SJSA1 (cell line): ENCODE results near the gene FAM117A. TPM values are rescaled to one million over a fixed set of nuclear protein-coding genes. Genes with fewer than 3 reads are reported as not detected.

Experiments used
- DNase-seq, 2 experiments: peaks; one replicate each; pipeline ENCODE4 v3.0.0-alpha.2; 2015 to 2020; ENCODE audit warnings: low spot score in 2 of 2, low read depth in 1 of 2
- H3K27ac ChIP-seq: fragments of 250-450 bp; sonication (Bioruptor Pico); 2 replicates; pipeline ENCODE4 v1.5.1; 2020; ENCODE audit warnings: mild to moderate bottlenecking, moderate library complexity
- H3K27me3 ChIP-seq: fragments of 250-450 bp; sonication (Bioruptor Pico); replicated peaks from 2 replicates; pipeline ENCODE4 v1.5.1; 2020; ENCODE audit warnings: mild to moderate bottlenecking, moderate library complexity
- H3K36me3 ChIP-seq: fragments of 250-450 bp; sonication (Bioruptor Pico); 2 replicates; pipeline ENCODE4 v1.5.1; 2020; ENCODE audit warnings: mild to moderate bottlenecking
- H3K4me1 ChIP-seq: fragments of 250-450 bp; sonication (Bioruptor Pico); replicated peaks from 2 replicates; pipeline ENCODE4 v1.6.1; 2021; ENCODE audit warnings: mild to moderate bottlenecking
- H3K4me3 ChIP-seq: fragments of 250-450 bp; sonication (Bioruptor Pico); 2 replicates; pipeline ENCODE4 v1.5.1; 2020; ENCODE audit warnings: mild to moderate bottlenecking
- H3K9me3 ChIP-seq: fragments of 250-450 bp; sonication (Bioruptor Pico); replicated peaks from 2 replicates; pipeline ENCODE4 v1.5.1; 2020; ENCODE audit warnings: mild to moderate bottlenecking
- total RNA-seq: library from RNA; depleted of rRNA; stranded (reverse); fragments of >200 nt; shearing (Covaris generic); gene quantifications from 2 replicates; pipeline ENCODE4 v1.2.3, GENCODE V29; 2014; rRNA removed

FAM117A gene
- 1.3 and 2.6 TPM in 2 replicates for total RNA-seq

- H3K36me3 ChIP-seq = no peaks in the 10 kb centered on the region
- peak; percentile 94 to 97 for DNase-seq
- H3K27ac ChIP-seq = no peak within 1 kb of the TSS
- peak within 1 kb of the TSS; percentile 38 for H3K4me3 ChIP-seq
- peaks cover 11% of the 10 kb centered on the region for H3K4me1 ChIP-seq
- no peaks in the 10 kb centered on the region; the same call in 1 of the 2 replicates for H3K9me3 ChIP-seq
- H3K27me3 ChIP-seq = peaks cover 64% of the 10 kb centered on the region
These were observed at the start of gene FAM117A for GRCh38 chr17:49763735-49764558. FAM117A (minus strand) TSS chr17:49764131; CDS start chr17:49764087, 44 bp downstream.

DNA sequence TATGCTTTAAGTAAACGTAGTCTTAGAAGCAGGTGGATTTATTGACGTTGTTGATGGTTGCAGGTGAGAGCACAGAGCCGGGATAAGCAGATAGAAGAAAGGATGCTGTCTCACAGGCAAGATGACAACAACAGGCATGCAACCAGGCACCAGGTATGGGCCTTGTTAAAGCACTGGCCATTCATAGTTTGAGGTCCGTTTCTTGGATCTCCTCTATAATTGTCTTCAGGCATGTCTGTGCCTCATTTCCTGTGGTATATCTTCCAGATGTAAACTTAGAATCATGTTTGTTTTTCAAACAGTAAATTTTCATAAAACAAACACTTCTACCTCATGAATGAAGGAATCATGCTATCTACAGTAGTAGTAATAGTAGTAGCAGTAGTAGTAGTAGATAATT is 45.1 kb upstream of the FAM117A start:
- no peaks in the 10 kb centered on the region for H3K9me3 ChIP-seq
- no peaks in the 10 kb centered on the region for H3K4me1 ChIP-seq
- peaks cover 88% of the 10 kb centered on the region for H3K36me3 ChIP-seq
- no peaks in the 10 kb centered on the region for H3K27me3 ChIP-seq
- H3K4me3 ChIP-seq = no peak overlapping the region
- H3K27ac ChIP-seq = no peak overlapping the region
- DNase-seq = no peak

- Histone ChIP-seq H3K27ac (no peak overlapping the region), H3K27me3 (no peaks in the 10 kb centered on the region), H3K4me1 (no peaks in the 10 kb centered on the region), H3K36me3 (peaks cover 93% of the 10 kb centered on the region), H3K4me3 (no peak overlapping the region), H3K9me3 (no peaks in the 10 kb centered on the region)
- DNase-seq = no peak
These were observed 34.8 kb upstream of the FAM117A start for GRCh38 chr17:49798738-49799137.

GRCh38 chr17:49798182-49798581 is 34.3 kb upstream of the FAM117A start:
- Histone ChIP-seq H3K4me1 (no peaks in the 10 kb centered on the region), H3K36me3 (peaks cover 94% of the 10 kb centered on the region), H3K4me3 (no peak overlapping the region), H3K27me3 (no peaks in the 10 kb centered on the region), H3K27ac (no peak overlapping the region), H3K9me3 (no peaks in the 10 kb centered on the region)
- no peak for DNase-seq

DNA sequence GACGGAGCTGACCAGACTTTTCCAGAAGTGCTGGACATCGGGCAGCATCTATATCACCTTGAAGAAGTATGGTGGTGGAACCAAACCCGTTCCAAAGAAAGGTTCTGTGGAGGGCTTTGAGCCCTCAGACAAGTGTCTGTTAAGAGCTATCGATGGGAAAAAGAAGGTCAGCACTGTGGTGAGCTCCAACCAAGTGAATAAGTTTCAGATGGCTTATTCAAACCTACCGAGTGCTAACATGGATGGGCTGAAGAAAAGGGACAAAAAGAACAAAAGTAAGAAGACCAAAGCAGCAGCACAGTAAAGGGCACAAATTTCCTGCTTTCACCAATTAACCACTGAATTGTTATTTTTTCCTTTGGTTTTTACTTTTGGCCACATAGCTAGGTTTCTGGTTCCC is 31.4 kb upstream of the FAM117A start:
- no peak for DNase-seq
- no peaks in the 10 kb centered on the region for H3K27me3 ChIP-seq
- no peak overlapping the region for H3K4me3 ChIP-seq
- H3K9me3 ChIP-seq = no peaks in the 10 kb centered on the region
- H3K4me1 ChIP-seq = no peaks in the 10 kb centered on the region
- H3K27ac ChIP-seq = no peak overlapping the region
- H3K36me3 ChIP-seq = peaks cover 93% of the 10 kb centered on the region

DNA sequence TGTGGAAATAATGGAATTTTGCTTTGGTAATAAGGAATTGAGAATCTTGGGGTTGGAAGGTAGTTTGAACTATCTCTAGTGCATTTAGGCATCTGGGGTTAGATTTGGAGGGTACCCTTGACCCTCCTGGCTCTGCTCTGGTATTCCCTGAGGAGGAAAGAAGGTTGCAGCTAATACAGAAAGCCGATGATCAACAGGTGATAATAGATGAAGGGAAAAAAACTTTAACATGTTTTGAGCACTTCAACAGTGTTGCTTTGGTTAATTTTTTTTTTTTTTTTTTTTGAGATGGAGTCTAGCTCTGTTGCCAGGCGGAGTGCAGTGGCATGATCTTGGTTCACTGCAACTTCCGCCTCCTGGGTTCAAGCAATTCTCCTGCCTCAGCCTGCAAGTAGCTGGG is 29.4 kb upstream of the FAM117A start:
- peaks cover 5% of the 10 kb centered on the region for H3K4me1 ChIP-seq
- H3K9me3 ChIP-seq = no peaks in the 10 kb centered on the region
- H3K4me3 ChIP-seq = no peak overlapping the region
- H3K27ac ChIP-seq = no peak overlapping the region
- H3K36me3 ChIP-seq = peaks cover 86% of the 10 kb centered on the region
- no peaks in the 10 kb centered on the region for H3K27me3 ChIP-seq
- no peak for DNase-seq

DNA sequence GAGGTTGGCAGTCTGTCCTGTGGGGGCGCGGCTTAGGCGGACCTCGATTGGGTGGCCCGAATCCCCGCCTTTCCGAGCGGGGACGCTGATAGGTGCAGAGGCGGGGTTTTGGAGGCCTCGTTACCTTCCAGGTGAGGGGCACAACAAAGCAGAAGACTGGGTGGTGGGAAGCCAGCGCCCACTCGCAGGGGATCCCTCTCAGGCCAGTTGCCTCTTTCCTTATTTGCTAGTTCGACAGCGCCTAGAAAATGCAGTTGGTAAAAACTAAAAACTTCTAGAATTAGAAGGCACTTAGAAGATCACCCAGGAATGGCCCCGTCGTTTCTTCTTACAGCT is 25.3 kb upstream of the FAM117A start:
- DNase-seq = no peak
- H3K4me1 ChIP-seq = peaks cover 9% of the 10 kb centered on the region
- H3K27ac ChIP-seq = no peak overlapping the region
- no peaks in the 10 kb centered on the region for H3K9me3 ChIP-seq
- H3K36me3 ChIP-seq = peaks cover 49% of the 10 kb centered on the region
- no peaks in the 10 kb centered on the region for H3K27me3 ChIP-seq
- H3K4me3 ChIP-seq = peak overlapping the region; percentile 90

DNA sequence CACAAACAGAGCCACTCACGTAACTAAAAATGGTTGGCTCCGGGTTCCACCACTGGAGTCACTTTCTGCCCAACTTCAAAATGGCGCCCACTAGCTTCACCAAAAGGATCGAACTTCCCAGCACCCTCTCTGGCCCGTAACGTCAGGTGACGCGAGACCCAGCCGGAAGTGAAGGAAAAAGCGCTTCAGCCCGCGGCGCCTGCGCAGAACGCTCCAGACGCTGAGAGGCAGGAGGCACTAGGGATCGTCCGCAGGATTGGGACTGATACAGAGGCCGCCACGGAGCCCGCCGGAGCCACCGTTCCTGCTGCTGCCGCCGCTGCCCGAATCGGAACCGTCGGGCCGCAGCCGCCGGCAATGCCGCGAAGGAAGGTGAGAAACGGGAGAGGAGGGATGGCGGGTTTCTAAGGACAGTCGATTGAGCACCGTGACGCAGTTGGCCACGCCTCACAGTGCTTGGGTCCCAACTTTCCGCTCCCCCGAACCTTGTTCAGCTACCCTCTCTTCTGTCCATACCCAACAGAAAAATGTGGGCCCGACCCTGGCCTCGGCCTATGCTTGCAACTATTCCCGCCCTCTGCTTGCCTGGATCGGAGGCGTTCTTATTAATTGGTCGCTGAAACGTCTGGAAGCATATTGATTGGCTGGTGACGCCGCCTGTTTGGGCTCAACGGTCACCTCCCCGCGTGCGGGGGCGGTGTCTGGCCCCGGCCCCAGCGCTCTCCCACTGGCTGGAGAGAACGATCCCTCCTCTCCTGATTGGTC is 24.7 kb upstream of the FAM117A start, which contains the start of gene KAT7:
KAT7 (plus strand) TSS at position 204 of the 765 bp plus-strand sequence; CDS start at position 358, 154 bp downstream.
- Histone ChIP-seq H3K36me3 (peaks cover 43% of the 10 kb centered on the region), H3K27me3 (no peaks in the 10 kb centered on the region), H3K9me3 (no peaks in the 10 kb centered on the region), H3K4me3 (peak within 1 kb of the TSS; percentile 90), H3K4me1 (peaks cover 9% of the 10 kb centered on the region), H3K27ac (peak within 1 kb of the TSS; percentile 94)
- DNase-seq = peak; percentile 100

DNA sequence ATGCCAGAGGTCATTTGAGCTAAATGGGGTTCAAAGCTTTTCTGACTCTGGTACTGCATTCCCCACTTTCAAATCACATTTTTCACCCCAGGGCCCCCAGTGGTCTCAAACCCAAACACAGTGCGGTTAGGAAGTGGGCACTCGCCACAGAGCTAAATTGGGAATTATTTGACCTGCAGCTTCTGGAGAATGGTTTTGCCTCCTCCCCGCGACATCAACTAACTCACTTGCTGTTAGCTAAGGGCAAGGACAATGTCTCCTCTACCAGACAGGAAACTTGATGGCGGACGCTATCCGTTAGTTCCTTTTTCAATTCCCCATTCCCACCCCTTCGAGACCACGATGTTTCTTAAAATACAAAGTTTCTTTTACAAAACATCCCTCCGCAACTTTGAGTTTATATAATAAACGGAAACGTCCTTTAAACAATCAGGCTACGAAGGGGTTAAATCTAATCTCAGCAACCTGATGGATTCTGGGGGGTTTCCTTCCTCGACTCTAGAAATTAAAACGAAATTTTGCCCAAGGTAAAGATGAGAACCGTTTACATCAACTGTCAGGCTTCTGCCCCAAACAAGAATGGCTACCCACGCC is 24.1 kb upstream of the FAM117A start:
- H3K36me3 ChIP-seq = peaks cover 38% of the 10 kb centered on the region
- no peak for DNase-seq
- H3K27me3 ChIP-seq = no peaks in the 10 kb centered on the region
- H3K4me3 ChIP-seq = peak overlapping the region; percentile 90
- no peaks in the 10 kb centered on the region for H3K9me3 ChIP-seq
- H3K27ac ChIP-seq = peak overlapping the region; percentile 94
- H3K4me1 ChIP-seq = peaks cover 9% of the 10 kb centered on the region

DNA sequence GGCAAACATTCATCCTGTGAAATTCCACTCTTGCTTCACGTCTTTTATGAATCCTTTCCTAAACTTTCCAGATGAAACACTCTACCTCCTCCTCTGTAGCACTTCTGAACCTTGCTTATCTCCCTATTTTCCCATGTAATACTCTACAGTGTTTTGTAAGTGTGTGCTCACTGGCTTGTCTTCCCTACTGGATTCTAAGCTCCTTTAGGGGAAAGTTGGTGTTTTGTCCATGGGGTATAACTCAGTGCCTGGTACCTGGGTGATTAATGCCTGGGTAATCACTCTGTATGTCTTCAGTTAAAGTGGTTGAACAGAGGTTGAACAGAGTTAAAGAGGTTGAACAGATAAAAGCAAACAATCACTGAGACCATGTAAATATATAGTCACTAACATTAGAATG is 20.7 kb upstream of the FAM117A start:
- Histone ChIP-seq H3K36me3 (peaks cover 8% of the 10 kb centered on the region), H3K4me3 (no peak overlapping the region), H3K4me1 (peaks cover 10% of the 10 kb centered on the region), H3K27me3 (no peaks in the 10 kb centered on the region), H3K9me3 (peaks cover 4% of the 10 kb centered on the region; the same call in 1 of the 2 replicates), H3K27ac (no peak overlapping the region)
- DNase-seq = no peak

DNA sequence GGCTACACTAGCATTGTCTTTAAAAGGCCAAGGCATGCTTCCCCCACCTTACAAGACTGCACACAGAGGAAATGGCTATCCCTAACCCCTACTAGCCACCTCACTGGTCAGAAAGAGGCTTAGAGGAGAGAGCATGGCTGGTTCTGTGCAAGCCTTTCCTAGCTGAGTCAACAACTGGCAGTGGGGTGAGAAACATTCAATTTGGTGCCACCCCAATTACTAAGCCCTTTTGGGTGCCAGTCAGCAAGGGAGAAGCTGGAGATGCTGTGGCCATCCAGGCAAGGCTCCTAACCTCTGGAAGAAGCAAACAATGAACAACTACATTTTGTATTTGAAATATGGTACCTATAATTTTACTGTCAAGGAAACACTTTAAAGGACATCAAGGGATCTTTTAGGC is 19.9 kb upstream of the FAM117A start:
- peaks cover 5% of the 10 kb centered on the region for H3K36me3 ChIP-seq
- H3K4me1 ChIP-seq = peaks cover 7% of the 10 kb centered on the region
- DNase-seq = no peak
- H3K27ac ChIP-seq = no peak overlapping the region
- H3K27me3 ChIP-seq = 0 out of 2 replicates have a peak, but pooled peaks cover under 1% of the 10 kb centered on the region
- H3K4me3 ChIP-seq = no peak overlapping the region
- H3K9me3 ChIP-seq = peaks cover 4% of the 10 kb centered on the region; the same call in 1 of the 2 replicates

GRCh38 chr17:49783071-49783715 is 19.3 kb upstream of the FAM117A start:
- H3K27me3 ChIP-seq = 0 out of 2 replicates have a peak, but pooled peaks cover 7% of the 10 kb centered on the region
- H3K27ac ChIP-seq = no peak overlapping the region
- H3K4me1 ChIP-seq = peaks cover 7% of the 10 kb centered on the region
- H3K4me3 ChIP-seq = no peak overlapping the region
- H3K36me3 ChIP-seq = 0 out of 2 replicates have a peak, but pooled peaks cover 2% of the 10 kb centered on the region
- no peak for DNase-seq
- H3K9me3 ChIP-seq = peaks cover 4% of the 10 kb centered on the region

DNA sequence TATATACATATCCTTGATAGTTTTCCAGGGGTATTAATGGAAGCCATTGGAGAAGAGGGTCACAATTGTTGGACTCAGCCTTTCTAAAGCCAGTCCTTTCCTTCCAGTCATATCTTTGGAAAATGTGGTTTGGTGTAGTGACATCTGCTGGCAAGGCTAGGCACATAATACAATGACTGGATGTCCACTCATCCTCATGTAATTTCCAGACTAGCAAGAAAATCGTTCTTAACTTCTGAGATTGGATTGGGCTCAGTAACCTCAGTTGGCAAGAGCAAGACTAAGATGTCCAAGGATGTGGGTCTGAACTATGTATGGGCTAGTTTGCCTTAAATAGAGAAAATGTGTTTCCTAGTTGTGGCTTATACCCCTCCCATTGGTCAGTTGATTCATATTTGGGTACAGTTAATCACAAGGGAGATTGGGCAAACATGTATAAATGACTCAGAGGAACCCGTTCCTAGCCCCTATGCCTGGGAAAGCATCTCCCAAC is 15.9 kb upstream of the FAM117A start:
- Histone ChIP-seq H3K9me3 (peaks cover 4% of the 10 kb centered on the region), H3K4me3 (no peak overlapping the region), H3K27me3 (peaks cover 14% of the 10 kb centered on the region; the same call in 1 of the 2 replicates), H3K4me1 (peaks cover 3% of the 10 kb centered on the region), H3K27ac (no peak overlapping the region), H3K36me3 (0 out of 2 replicates have a peak, but pooled peaks cover 2% of the 10 kb centered on the region)
- DNase-seq = peak in 1 of 2 experiments; percentile 41
